Uterine smooth muscle cell (primary cell): ENCODE measurements around the gene PIWIL4. TPM values are rescaled to one million over a fixed set of nuclear protein-coding genes. Genes with fewer than 3 reads are reported as not detected.

Experiments
- total RNA-seq: library from RNA; depleted of rRNA; stranded (reverse); fragments of >200 nt; gene quantifications from 2 replicates; pipeline ENCODE4 v1.2.3, GENCODE V29; 2014

Gene PIWIL4
- 1.4 and 1.7 TPM in 2 replicates for total RNA-seq

GRCh38 chr11:94567181-94567670 is at the start of gene PIWIL4:
TSS of gene PIWIL4 (plus strand) at chr11:94567368. CDS start at chr11:94567519, 151 bp downstream.

GRCh38 chr11:94543695-94544645 is 23.2 kb upstream of the PIWIL4 start, which contains the start of gene FUT4:
TSS of gene FUT4 (plus strand) at chr11:94543921. CDS start at chr11:94544134, 213 bp downstream.

Other genes with a start within 250 kb of the PIWIL4 start
- under 0.01 TPM in 1 of 2 replicates, not detected in the other for gene GPR83, start 165.9 kb upstream of the PIWIL4 start, total RNA-seq
- 11.4 and 22.8 TPM in 2 replicates for gene MRE11, start 73.5 kb upstream of the PIWIL4 start, total RNA-seq
- 12.4 and 14.9 TPM in 2 replicates for gene ANKRD49, start 73.4 kb upstream of the PIWIL4 start, total RNA-seq
- not detected in 2 replicates for gene C11orf97, start 54.9 kb upstream of the PIWIL4 start, total RNA-seq
- 4.3 and 5.5 TPM in 2 replicates for gene FUT4, start 23.4 kb upstream of the PIWIL4 start, total RNA-seq
- gene AMOTL1, start 201.0 kb downstream of the PIWIL4 start, total RNA-seq = 26.6 and 31.5 TPM in 2 replicates